GM19099 (cell line): Measurements from ENCODE around the gene PRR5.

Experiments used
- POLR2A ChIP-seq: IDR thresholded peaks from 3 replicates; pipeline ENCODE4 v1.6.1; 2011; ENCODE audit warnings: low read depth; ENCODE audit not compliant: insufficient read length; ENCODE audit errors: extremely low read depth

The PRR5 gene

GRCh38 chr22:44743804-44744211 lies 41.8 kb downstream of the PRR5 start:
- no peak for TF ChIP-seq POLR2A

- no peak for TF ChIP-seq POLR2A
Observed at GRCh38 chr22:44745853-44746789, 44.1 kb downstream of the PRR5 start.

GRCh38 chr22:44748524-44748923 lies 46.5 kb downstream of the PRR5 start:
- TF ChIP-seq POLR2A: no peak

- TF ChIP-seq POLR2A: no peak
Observed at GRCh38 chr22:44750481-44750880, 48.5 kb downstream of the PRR5 start.

GRCh38 chr22:44752285-44753188 lies 50.5 kb downstream of the PRR5 start, which contains the start of gene ARHGAP8:
TSS of gene ARHGAP8 (plus strand) at chr22:44752575. CDS start at chr22:44786528, 33,953 bp downstream.
- TF ChIP-seq POLR2A: no peak

- TF ChIP-seq POLR2A: no peak
Observed at GRCh38 chr22:44753189-44754042, 51.4 kb downstream of the PRR5 start.

DNA sequence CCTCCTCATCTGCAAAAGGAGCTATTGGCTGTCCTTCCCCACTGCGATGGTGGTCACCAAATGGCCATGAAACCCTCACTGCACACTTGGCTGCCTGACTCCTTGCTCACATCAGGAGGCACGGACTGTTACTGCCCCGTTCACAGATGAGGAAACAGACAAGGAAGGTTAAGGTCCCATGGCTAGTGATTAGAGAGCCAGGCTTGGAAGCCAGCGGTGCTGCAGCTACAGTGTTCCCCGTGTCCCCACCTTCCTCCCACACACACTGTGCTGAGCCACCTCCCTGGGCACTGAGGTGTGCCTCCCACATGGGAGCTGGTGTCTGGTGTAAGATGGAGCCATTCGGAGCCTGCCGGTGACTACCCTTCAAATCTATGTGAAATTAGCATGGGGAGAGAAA lies 53.0 kb downstream of the PRR5 start:
- no peak for TF ChIP-seq POLR2A

- TF ChIP-seq POLR2A: no peak
Observed at GRCh38 chr22:44755417-44755816, 53.4 kb downstream of the PRR5 start.

- TF ChIP-seq POLR2A: no peak
Observed at GRCh38 chr22:44755956-44756361, 54.0 kb downstream of the PRR5 start.

- no peak for TF ChIP-seq POLR2A
Observed at GRCh38 chr22:44758344-44758973, 56.5 kb downstream of the PRR5 start.

- TF ChIP-seq POLR2A: no peak
Observed at GRCh38 chr22:44759001-44759400, 57.0 kb downstream of the PRR5 start.

GRCh38 chr22:44759430-44760310 lies 57.7 kb downstream of the PRR5 start:
- no peak for TF ChIP-seq POLR2A

DNA sequence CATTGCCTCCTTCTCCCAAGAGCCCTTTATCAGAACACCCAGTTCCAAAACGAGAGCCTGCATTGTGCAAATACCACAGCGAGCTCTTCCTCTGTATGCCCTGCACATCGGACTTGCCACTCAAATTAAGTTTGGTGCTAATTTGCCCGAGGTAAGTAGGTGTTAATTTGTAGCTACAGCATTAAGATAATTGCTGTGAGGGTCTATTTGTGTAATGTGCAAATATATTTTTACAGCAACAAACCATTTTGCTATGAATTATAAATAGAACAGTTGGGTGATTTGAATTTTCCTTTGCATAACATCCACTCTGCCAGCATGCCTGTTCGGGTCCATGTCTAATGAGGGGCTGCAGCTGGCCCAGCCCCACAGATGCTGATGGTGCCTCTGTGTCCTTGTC lies 58.5 kb downstream of the PRR5 start:
- no peak for TF ChIP-seq POLR2A
